ENCODE data around the gene PRSS50. TPM values are rescaled to one million over a fixed set of nuclear protein-coding genes. Genes with fewer than 3 reads are reported as not detected.

Gene PRSS50
- total RNA-seq, 1 experiment from 2014 or later: not detected

DNA sequence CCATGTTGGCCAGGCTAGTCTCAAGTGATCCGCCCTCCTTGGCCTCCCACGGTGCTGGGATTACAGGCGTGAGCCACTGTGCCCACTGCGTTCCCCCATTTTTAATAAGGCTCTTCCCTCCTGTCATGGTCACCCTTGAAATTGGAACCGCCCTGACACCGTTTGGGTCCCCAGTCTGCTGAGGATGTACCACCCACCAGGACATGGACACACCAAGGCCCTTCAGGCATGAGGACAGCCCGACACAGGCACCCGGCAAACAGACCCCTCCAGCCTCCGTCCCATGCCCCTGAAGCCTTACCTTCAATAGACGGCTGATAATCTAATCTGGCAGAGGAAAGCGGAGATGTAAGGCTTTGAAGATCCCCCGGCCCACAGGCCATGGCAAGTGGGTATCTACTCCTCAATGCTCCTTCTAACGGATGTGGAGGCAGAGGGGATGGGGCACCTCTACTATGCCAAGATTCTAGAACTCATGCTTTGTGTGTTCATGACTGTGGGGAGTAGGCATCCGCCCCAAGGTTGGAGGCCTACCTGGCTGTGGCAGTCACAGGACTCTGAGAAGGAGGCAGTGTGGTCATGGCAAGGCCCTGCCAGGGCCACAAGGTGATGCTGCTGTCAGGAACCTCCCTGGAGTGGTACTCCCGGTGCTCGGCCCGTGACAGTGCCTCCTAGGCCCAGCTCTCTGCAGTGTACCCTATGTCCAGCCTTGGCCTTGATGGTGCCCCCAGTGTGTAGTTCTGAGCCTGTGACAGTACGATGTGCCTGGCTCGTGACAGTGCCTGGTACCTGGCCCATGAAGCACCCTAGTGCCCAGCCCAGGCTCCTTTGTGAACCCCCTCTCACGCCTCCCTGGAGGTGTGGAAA is 18.6 kb upstream of the PRSS50 start:
- BruUV-seq (replicated peaks): no TSS peak
- no peaks in the 10 kb centered on the region for H3K4me1 Mint-ChIP-seq (ENCODE audit: low read depth, unreplicated experiment)
- intact Hi-C loops (cut with micrococcal nuclease; ENCODE audit: unreplicated experiment): no loop called here
- Histone ChIP-seq H3K9me3 (no peaks in the 10 kb centered on the region), H3K4me3 (ENCODE audit: low read depth, low read length) (no peak overlapping the region), H3K27me3 (replicated peaks; ENCODE audit: control insufficient read depth, insufficient read depth, low read length) (no peaks in the 10 kb centered on the region), H3K4me1 (no peaks in the 10 kb centered on the region), H3K36me3 (ENCODE audit: control insufficient read depth, insufficient read depth, low read length) (no peaks in the 10 kb centered on the region)
- H3K9me3 Mint-ChIP-seq (ENCODE audit: unreplicated experiment): no peaks in the 10 kb centered on the region
- TF ChIP-seq, protein P1, sequence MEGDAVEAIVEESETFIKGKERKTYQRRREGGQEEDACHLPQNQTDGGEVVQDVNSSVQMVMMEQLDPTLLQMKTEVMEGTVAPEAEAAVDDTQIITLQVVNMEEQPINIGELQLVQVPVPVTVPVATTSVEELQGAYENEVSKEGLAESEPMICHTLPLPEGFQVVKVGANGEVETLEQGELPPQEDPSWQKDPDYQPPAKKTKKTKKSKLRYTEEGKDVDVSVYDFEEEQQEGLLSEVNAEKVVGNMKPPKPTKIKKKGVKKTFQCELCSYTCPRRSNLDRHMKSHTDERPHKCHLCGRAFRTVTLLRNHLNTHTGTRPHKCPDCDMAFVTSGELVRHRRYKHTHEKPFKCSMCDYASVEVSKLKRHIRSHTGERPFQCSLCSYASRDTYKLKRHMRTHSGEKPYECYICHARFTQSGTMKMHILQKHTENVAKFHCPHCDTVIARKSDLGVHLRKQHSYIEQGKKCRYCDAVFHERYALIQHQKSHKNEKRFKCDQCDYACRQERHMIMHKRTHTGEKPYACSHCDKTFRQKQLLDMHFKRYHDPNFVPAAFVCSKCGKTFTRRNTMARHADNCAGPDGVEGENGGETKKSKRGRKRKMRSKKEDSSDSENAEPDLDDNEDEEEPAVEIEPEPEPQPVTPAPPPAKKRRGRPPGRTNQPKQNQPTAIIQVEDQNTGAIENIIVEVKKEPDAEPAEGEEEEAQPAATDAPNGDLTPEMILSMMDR (IDR thresholded peaks at IDR 0.05; ENCODE audit: insufficient read depth in 1 of 2, low read depth in 1 of 2, low read length in 1 of 2, severe bottlenecking in 1 of 2, unreplicated experiment in 1 of 2): no peak
- no peak overlapping the region for H3K27ac Mint-ChIP-seq (ENCODE audit: unreplicated experiment)
- POLR2A ChIA-PET: no interaction called here
- DNase-seq: no peak
- H3K36me3 Mint-ChIP-seq (ENCODE audit: insufficient read depth, unreplicated experiment): no peaks in the 10 kb centered on the region
- CTCF ChIA-PET: no interaction called here
- no peak overlapping the region for H3K4me3 Mint-ChIP-seq (ENCODE audit: unreplicated experiment)
- H3K27me3 Mint-ChIP-seq (ENCODE audit: insufficient read depth, unreplicated experiment): peaks cover 4% of the 10 kb centered on the region

DNA sequence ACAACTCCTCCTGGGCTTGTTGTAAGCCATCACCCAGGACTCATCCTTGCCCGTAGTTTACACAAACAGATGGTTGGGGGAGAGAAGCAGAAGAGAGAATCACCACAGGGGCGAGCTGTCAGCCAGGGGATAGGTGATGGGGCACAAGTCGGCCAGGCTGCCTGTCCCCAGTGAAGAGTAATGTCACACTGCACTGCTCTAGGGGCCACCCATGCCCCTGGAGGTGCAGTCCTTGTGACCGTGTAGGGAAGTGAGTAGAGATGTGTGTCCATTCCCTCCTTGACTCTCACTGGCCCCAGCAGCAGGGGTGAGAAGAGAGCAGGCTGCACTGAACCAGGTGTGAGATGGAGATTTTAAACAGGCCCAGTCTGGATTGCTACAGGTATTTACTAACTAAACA is 17.1 kb upstream of the PRSS50 start:
- no peaks in the 10 kb centered on the region for H3K36me3 Mint-ChIP-seq (ENCODE audit: insufficient read depth, unreplicated experiment)
- intact Hi-C loops (cut with micrococcal nuclease; ENCODE audit: unreplicated experiment): no loop called here
- H3K27ac Mint-ChIP-seq (ENCODE audit: unreplicated experiment): no peak overlapping the region
- H3K4me1 ChIP-seq: no peaks in the 10 kb centered on the region
- H3K27me3 ChIP-seq (replicated peaks; ENCODE audit: control insufficient read depth, insufficient read depth, low read length): no peaks in the 10 kb centered on the region
- no peak for DNase-seq
- TF ChIP-seq, protein P1 (IDR thresholded peaks at IDR 0.05; ENCODE audit: insufficient read depth in 1 of 2, low read depth in 1 of 2, low read length in 1 of 2, severe bottlenecking in 1 of 2, unreplicated experiment in 1 of 2): no peak
- no peaks in the 10 kb centered on the region for H3K9me3 Mint-ChIP-seq (ENCODE audit: unreplicated experiment)
- no peaks in the 10 kb centered on the region for H3K36me3 ChIP-seq (ENCODE audit: control insufficient read depth, insufficient read depth, low read length)
- no peak overlapping the region for H3K4me3 Mint-ChIP-seq (ENCODE audit: unreplicated experiment)
- H3K9me3 ChIP-seq: no peaks in the 10 kb centered on the region
- no peaks in the 10 kb centered on the region for H3K4me1 Mint-ChIP-seq (ENCODE audit: low read depth, unreplicated experiment)
- no TSS peak for BruUV-seq (replicated peaks)
- POLR2A ChIA-PET: no interaction called here
- CTCF ChIA-PET: interaction anchor here (1.2 kb wide), 1 partner anchor 161 kb away, joined by 3 read pairs; no protein-coding TSS in a partner anchor
- peaks cover 4% of the 10 kb centered on the region for H3K27me3 Mint-ChIP-seq (ENCODE audit: insufficient read depth, unreplicated experiment)
- H3K4me3 ChIP-seq (ENCODE audit: low read depth, low read length): no peak overlapping the region

DNA sequence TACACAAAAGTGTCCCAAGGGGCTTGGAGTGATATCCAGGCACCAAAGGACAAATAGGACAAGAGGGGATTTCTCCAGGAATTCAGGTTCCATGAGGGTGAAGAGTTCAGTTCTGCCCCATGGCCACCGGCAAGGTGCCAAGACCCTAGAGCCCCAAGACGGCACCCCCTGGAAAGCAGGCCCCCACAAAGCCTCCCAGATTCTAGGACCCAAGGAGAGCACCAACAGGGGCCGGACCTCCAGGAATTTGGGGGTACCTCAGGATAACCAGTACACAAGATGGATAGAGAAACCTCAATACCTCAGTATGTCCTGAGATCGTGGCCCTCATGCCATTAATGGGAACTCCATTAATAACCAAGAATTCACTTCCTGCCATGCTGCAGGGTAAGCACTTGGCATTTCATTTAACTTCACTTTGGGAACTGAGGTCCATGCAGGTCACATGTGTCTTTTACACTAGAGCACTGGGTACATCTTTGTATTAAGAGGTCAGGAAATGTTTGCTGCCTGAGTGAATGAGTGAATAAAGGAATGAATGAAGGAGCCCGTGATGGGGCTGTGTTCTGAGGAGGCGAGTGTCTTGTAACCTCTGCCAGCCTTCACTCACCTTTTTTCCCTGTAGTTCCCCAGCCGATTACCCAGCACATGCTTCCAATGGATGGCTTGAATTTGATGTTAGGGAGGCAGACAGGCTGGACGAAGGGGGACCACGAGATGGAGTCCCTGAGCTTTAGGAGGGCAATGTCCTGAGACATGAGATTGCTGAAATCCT is 15.5 kb upstream of the PRSS50 start:
- Histone ChIP-seq H3K4me3 (ENCODE audit: low read depth, low read length) (no peak overlapping the region), H3K9me3 (no peaks in the 10 kb centered on the region), H3K4me1 (no peaks in the 10 kb centered on the region), H3K27me3 (replicated peaks; ENCODE audit: control insufficient read depth, insufficient read depth, low read length) (no peaks in the 10 kb centered on the region), H3K36me3 (ENCODE audit: control insufficient read depth, insufficient read depth, low read length) (no peaks in the 10 kb centered on the region)
- Mint-ChIP-seq H3K4me1 (ENCODE audit: low read depth, unreplicated experiment) (no peaks in the 10 kb centered on the region), H3K27ac (ENCODE audit: unreplicated experiment) (no peak overlapping the region), H3K36me3 (ENCODE audit: insufficient read depth, unreplicated experiment) (no peaks in the 10 kb centered on the region), H3K9me3 (ENCODE audit: unreplicated experiment) (no peaks in the 10 kb centered on the region), H3K27me3 (ENCODE audit: insufficient read depth, unreplicated experiment) (peaks cover 9% of the 10 kb centered on the region), H3K4me3 (ENCODE audit: unreplicated experiment) (no peak overlapping the region)
- intact Hi-C loops (cut with micrococcal nuclease; ENCODE audit: unreplicated experiment): loop anchor here (1.0 to 2.0 kb wide), 2 partner anchors 162 to 176 kb away; no protein-coding TSS in a partner anchor
- ChIA-PET POLR2A (no interaction called here), CTCF (interaction anchor here (0.8 to 1.7 kb wide), 5 partner anchors 8 to 176 kb away, joined by 3 to 12 read pairs (median 3); no protein-coding TSS in a partner anchor)
- TF ChIP-seq, protein P1 (IDR thresholded peaks at IDR 0.05; ENCODE audit: insufficient read depth in 1 of 2, low read depth in 1 of 2, low read length in 1 of 2, severe bottlenecking in 1 of 2, unreplicated experiment in 1 of 2): peak in 1 of 2 experiments; percentile 61
- BruUV-seq (replicated peaks): no TSS peak
- peak in 1 of 2 experiments; percentile 32 for DNase-seq
